Activated CD8-positive, alpha-beta memory T cell treated with anti-CD3 and anti-CD28 coated beads, Interleukin-2, amount 50 U/mL, for 24 hours (primary cell): ENCODE data around the gene HNMT.

Experiments
- DNase-seq: peaks from one replicate; pipeline ENCODE4 v3.0.0-alpha.2; 2020; ENCODE audit errors: extremely low read depth

The HNMT gene

DNA sequence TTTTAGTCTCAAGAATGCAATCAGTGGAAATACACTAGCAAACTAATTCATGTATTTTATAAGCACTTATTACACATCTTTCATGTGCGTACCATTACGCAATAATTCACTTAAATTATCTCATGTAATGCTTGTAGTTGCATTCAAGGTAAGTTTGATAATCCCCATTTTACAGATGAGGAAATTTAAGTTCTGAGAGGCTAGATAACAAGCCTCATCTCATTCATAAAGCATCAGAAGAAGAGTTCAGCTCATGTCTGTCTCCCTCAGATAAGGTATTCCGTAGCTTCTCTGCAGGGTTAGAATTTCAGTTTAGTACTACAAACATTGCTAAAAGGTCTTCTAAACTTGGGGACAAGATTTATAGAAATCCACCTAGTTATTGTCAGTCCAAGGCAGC lies 47.8 kb downstream of the HNMT start:
- DNase-seq: no peak

- no peak for DNase-seq
Observed at GRCh38 chr2:138012968-138013367, 48.7 kb downstream of the HNMT start.

- no peak for DNase-seq
Observed at GRCh38 chr2:138013639-138014038, 49.4 kb downstream of the HNMT start.

DNA sequence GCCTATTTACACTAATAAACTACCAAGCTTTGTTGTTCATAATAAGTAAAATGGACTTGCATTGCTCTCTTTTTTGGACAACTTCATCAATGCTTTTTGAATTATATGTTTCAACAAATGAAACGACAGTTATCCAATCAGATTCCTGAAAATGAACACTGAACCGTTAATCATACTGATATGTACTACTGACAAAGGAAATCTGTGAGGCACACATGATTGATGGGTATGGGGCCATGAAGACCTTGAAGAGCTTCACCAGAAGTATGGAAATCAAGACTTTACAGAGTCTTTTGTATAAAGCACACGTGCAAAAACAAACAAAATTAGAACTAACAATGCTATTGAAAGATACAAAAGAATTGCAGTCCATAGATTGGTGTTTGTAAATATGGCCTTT lies 51.2 kb downstream of the HNMT start:
- DNase-seq: no peak

DNA sequence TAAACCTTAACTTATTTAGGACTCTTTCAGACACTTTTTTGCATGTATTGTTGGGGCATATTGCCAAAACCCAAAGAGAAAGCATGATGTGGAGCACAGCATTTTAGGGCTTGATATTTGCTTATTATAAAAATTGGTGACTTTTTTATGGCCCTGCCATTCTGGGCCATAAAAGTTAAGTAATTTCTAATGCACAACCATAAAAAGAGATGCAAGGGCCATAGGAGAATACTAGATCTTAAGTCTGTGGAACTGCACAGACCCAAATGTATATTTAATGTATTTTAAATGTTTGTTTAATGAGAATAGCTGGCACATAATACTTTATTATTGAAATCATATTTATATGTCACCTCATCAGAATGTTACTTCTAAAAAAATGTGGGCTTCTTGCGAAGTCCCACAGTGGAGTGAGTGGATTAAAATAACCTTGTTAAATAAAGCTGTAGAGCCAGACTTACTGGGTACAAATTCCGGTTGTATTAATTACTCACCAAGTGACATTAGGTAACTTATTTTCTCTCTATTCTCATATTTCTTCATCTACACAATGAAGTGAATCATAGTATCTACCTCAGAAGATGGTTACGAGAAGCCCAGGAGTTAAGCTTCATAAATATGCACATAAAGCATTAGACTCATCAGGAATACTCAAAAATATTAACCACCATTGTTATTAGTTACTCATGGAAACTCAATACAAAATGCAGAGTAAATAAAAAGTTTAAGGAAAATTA lies 52.2 kb downstream of the HNMT start:
- DNase-seq: no peak

- no peak for DNase-seq
Observed at GRCh38 chr2:138017824-138018223, 53.6 kb downstream of the HNMT start.

- no peak for DNase-seq
Observed at GRCh38 chr2:138018866-138019688, 54.8 kb downstream of the HNMT start.

GRCh38 chr2:138020432-138020831 lies 56.2 kb downstream of the HNMT start:
- DNase-seq: no peak

DNA sequence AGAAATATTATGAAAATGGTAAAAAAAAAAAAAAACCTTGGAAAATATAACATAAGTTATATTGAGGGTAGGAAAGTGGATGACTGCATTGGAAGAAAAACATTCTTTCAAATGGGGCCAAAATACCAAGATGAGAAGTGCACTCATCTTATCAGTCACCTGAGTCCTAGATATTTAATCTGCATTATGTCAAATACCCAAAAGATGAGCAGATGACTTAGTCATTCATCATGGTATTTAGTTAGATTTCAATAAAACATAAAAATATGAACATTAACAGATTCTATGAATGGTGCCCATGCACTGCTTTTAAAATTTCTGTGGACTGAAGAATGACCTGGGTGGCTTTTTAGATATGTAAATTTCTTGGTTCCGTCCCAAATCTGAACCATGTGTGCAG lies 56.9 kb downstream of the HNMT start:
- no peak for DNase-seq

DNA sequence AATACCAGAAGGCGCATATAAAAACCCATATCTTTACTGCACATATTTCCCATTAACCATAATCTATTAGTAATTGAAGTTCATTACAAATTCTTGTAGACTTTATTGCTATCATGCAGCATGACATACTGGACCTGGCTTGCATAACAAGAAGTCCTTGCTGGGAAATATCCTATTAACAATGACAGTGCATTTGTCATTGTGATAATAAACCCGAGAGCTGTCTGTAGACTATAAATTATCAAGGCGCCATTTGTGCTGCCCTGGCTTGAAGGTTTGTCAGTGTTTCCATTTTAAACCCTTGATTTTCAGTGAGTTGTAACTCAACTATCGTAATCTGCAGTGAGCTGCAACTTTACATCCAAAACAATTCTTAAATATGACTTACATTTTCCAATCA lies 59.0 kb downstream of the HNMT start:
- DNase-seq: no peak

- no peak for DNase-seq
Observed at GRCh38 chr2:138023976-138024375, 59.7 kb downstream of the HNMT start.

DNA sequence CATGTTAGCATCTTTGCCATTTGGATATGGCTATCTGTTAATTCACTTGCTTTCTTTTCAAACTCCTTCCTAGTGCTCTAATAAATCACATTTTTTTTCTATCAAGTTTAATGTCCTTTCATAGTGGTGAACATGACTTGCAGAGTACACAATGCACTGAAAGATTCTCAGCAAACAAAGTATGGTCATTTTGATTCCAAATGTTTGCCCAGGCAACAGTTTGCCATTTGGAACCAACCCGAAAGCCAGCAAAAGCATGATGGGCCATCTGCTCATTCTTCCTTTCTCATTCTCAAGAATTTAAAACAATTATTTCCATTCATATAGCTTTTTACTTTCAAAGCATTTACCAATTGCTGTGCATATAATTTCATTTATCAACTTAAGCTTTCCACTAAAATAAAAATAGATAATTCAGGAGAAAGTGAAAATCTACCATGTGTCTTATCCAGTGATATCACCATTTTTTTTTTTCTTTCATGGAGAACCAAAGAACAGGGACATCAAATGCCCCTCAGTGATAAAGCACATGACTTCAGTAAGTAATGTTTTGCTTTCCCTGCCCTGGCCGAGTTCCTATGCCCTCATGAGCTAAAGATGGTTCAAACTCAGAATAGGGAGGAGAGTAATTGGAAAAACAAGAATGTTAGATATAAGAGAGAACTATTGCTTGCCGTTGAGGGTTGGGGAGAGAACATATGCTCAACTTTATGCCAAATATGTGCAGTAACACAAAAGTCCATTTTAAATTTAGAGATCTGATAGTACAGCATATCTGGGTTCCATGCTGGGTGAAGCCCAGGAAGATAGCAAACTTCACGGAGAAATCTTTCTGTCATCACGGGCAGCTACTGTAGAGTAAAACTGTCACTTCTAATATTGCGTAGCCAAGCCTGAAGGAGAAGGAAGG lies 62.1 kb downstream of the HNMT start:
- DNase-seq: no peak

GRCh38 chr2:138028538-138028937 lies 64.3 kb downstream of the HNMT start:
- DNase-seq: no peak

DNA sequence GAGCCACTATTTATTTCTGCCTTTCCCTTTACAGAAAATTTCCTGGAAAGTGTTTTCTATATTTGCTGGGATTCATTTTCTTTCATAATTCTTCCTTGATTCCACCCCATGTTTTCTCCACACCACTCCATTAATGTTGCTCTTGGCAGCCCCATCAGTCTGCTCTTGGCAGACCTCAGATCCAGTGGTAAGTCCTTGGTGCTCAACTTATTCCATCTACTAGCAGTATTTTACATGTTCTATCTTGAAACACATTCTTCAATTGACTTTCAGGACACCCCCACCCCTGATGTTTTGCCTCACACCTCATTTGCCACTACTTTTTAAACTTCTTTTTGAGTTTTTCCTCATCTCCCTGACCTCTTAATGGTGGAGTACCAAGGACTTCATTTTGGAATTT lies 65.0 kb downstream of the HNMT start:
- no peak for DNase-seq

DNA sequence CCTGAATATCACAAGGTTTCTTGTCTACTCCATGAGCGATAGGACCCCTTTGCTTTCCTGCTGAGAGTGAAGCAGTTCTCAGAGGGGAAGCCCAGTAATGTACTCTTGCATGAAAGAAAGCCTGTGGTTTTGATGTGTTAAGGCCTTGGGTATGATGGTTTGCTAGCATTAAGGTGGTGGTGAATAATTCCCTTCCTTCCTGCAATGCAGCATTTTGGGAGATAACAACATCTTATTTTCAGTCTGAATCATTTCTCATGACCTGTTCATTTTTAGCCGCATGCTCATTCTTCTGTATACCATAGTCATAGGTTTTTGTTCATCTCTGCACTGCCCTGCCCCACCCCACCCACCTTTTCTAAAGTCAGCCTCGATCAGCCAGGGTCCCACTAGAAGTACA lies 66.2 kb downstream of the HNMT start:
- DNase-seq: no peak

GRCh38 chr2:138032334-138032733 lies 68.1 kb downstream of the HNMT start:
- no peak for DNase-seq

DNA sequence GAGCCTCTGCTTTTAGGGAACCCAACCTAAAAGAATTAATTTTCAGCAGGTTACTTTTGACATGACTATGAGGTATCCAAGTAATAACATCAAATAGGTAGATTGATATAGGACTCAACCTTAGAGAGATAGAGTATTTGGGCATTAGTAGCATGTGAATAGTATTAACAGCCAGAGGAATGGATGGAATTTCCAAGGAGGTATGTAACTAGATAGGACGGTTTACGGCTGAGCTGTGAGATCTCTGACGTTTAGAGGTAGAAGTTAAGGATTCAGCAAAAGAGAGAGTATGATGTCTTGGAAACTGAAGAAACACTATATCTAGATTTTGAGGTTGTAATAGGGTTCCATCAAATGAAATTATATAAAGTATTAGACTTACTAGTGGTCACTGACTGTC lies 70.3 kb downstream of the HNMT start:
- no peak for DNase-seq

DNA sequence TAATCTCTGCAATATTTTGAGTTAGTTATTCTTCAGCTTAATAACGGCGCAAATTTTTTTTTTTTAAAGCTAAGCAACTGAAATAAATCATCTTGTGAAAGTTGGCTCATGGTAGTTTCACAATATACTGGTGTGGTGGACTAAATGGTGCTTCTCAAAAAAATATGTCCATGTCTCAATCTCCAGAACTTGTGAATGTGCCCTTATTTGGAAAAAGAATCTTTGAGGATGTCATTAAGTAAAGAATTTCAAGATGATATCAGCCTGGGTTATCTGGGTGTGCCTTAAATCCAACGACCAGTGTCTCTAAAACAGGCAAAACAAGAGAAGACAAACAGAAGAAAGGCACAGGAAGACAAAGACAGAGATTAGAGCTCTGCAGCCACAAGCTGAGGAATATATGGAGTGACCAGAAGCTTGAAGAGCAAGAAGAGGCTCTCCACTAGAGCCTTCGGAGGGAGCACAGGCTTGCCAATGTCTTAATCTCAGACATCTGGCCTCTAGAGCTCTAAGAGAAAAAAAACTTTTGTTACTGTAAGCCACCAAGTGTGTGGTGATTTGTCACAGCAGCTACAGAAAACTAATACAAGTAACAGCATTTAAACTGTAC lies 71.4 kb downstream of the HNMT start:
- DNase-seq: no peak

GRCh38 chr2:138036522-138036921 lies 72.2 kb downstream of the HNMT start:
- no peak for DNase-seq

DNA sequence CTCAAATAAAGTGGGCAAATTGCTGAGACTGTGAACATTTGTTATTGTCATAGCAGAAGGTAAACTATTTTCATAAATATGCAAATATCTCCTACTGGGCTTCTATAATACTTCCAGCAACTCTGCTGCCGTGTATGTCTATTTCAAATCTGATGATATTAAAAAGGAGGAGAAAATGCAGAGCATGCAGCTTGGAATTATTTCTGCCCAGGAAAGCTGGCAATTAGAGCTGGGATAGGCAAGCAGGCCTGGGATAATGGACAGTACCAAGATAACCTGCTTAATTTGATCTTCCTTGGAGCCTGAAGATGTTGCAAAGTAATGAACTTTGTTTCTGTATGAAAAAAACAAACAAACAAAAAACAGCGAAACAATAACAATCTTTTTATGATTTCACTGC lies 72.8 kb downstream of the HNMT start:
- DNase-seq: no peak

- no peak for DNase-seq
Observed at GRCh38 chr2:138040616-138041015, 76.3 kb downstream of the HNMT start.

GRCh38 chr2:138042311-138042710 lies 78.0 kb downstream of the HNMT start:
- no peak for DNase-seq
